HepG2 (cell line): ENCODE measurements around the gene TMEM143. TPM values are rescaled to one million over a fixed set of nuclear protein-coding genes. Genes with fewer than 3 reads are reported as not detected.

Experiments used
- AKAP8 ChIP-seq: sonication (generic); formaldehyde crosslinking; IDR thresholded peaks from 2 replicates; pipeline ENCODE4 v1.5.1; 2020; ENCODE audit warnings: mild to moderate bottlenecking, missing genetic modification reagents
- CAMTA2 ChIP-seq: sonication (generic); formaldehyde crosslinking; IDR thresholded peaks from 2 replicates; pipeline ENCODE4 v1.4.0; 2020; ENCODE audit warnings: mild to moderate bottlenecking, missing genetic modification reagents, borderline replicate concordance
- MAZ ChIP-seq, 2 experiments: sonication (generic) in 1 of 2; formaldehyde crosslinking in 1 of 2; IDR thresholded peaks; 2 replicates each; pipeline versions ENCODE4 v1.5.0 to v1.6.1; 2012 to 2020; ENCODE audit warnings: low read depth in 2 of 2, mild to moderate bottlenecking in 2 of 2, borderline replicate concordance in 1 of 2, improper control_type of control experiment in 1 of 2, low read length in 1 of 2, missing genetic modification reagents in 1 of 2, moderate library complexity in 1 of 2
- SOX13 ChIP-seq, 3 experiments: fragments of 450-650 bp in 1 of 3; sonication (generic) in 1 of 3; formaldehyde crosslinking in 1 of 3; IDR thresholded peaks in 2 of 3; conservative IDR thresholded peaks in 1 of 3; 2 replicates each; pipeline versions ENCODE4 v1.5.0 to v1.6.1; 2016 to 2020; ENCODE audit warnings: antibody characterized with exemption in 1 of 3, mild to moderate bottlenecking in 1 of 3, missing compliant biosample characterization in 1 of 3, missing genetic modification reagents in 1 of 3, moderate library complexity in 1 of 3
- SRY ChIP-seq: sonication (generic); formaldehyde crosslinking; IDR thresholded peaks from 2 replicates; pipeline ENCODE4 v1.8.0; 2022; ENCODE audit warnings: mild to moderate bottlenecking, missing genetic modification reagents
- SUZ12 ChIP-seq: fragments of 150-350 bp; IDR thresholded peaks from 2 replicates; pipeline ENCODE4 v1.6.1; 2014; ENCODE audit warnings: low read depth, low read length
- ZFP36L2 ChIP-seq: sonication (generic); formaldehyde crosslinking; IDR thresholded peaks from 2 replicates; pipeline ENCODE4 v1.4.0; 2020; ENCODE audit warnings: missing genetic modification reagents
- ZNF232 ChIP-seq: sonication (generic); formaldehyde crosslinking; IDR thresholded peaks from 2 replicates; pipeline ENCODE4 v1.4.0; 2020; ENCODE audit warnings: missing genetic modification reagents, borderline replicate concordance
- ZNF263 ChIP-seq: sonication (generic); formaldehyde crosslinking; IDR thresholded peaks from 2 replicates; pipeline ENCODE4 v1.4.0; 2020; ENCODE audit warnings: missing genetic modification reagents
- ZNF468 ChIP-seq: sonication (generic); formaldehyde crosslinking; IDR thresholded peaks from 2 replicates; pipeline ENCODE4 v1.8.0; 2022; ENCODE audit warnings: mild to moderate bottlenecking, moderate library complexity, missing genetic modification reagents
- ZNF558 ChIP-seq: sonication (generic); formaldehyde crosslinking; IDR thresholded peaks from 2 replicates; pipeline ENCODE4 v1.9.0; 2022; ENCODE audit warnings: mild to moderate bottlenecking, missing genetic modification reagents, borderline replicate concordance
- ZNF615 ChIP-seq: sonication (generic); formaldehyde crosslinking; IDR thresholded peaks from 2 replicates; pipeline ENCODE4 v1.5.0; 2020; ENCODE audit warnings: mild to moderate bottlenecking, missing genetic modification reagents, borderline replicate concordance
- ZNF737 ChIP-seq: sonication (generic); formaldehyde crosslinking; IDR thresholded peaks from 2 replicates; pipeline ENCODE4 v1.5.0; 2020; ENCODE audit warnings: missing genetic modification reagents, mild to moderate bottlenecking, borderline replicate concordance
- ZSCAN20 ChIP-seq: sonication (generic); formaldehyde crosslinking; IDR thresholded peaks from 2 replicates; pipeline ENCODE4 v1.4.0; 2020; ENCODE audit warnings: missing genetic modification reagents, mild to moderate bottlenecking, borderline replicate concordance
- polyA plus RNA-seq, 8 experiments: library from polyadenylated mRNA; depleted of rRNA in 3 of 8; stranded (reverse) in 7 of 8; unstranded in 1 of 8; fragments of >200 nt; fragmentation: Illumina TruSeq in 4 of 8; extraction: Trizol in 4 of 8; gene quantifications; 2 replicates each; pipeline versions ENCODE4 v1.2.1 to v1.2.3, GENCODE V29; 2011 to 2016; ENCODE audit warnings: low read depth in 4 of 8, missing spikeins in 1 of 8, mixed read lengths in 1 of 8; ENCODE audit not compliant: insufficient read depth in 1 of 8
- total RNA-seq, 5 experiments: library from RNA; depleted of rRNA; stranded (reverse); fragments of >200 nt; fragmentation: Illumina TruSeq; extraction: Trizol; gene quantifications; 2 replicates each; pipeline ENCODE4 v1.2.3, GENCODE V29; 2016; ENCODE audit warnings: low read depth in 1 of 5
- TF ChIP-seq, protein P1 (sequence below): sonication (generic); formaldehyde crosslinking; IDR thresholded peaks from 2 replicates; pipeline ENCODE4 v1.5.0; 2020; ENCODE audit warnings: mild to moderate bottlenecking, missing genetic modification reagents, borderline replicate concordance
- TF ChIP-seq, protein P2 (sequence below): fragments of 450-650 bp; IDR thresholded peaks from 2 replicates; pipeline ENCODE4 v1.6.1; 2017
- TF ChIP-seq, protein P3 (sequence below): IDR thresholded peaks from 2 replicates; pipeline ENCODE4 v1.6.1; 2016

Gene TMEM143
- total and polyA plus RNA-seq, 2 of the 13 experiments (the other 11 are each of a cell fraction or from before 2014, with no cell fraction given): 7.7 to 11.3 TPM

DNA sequence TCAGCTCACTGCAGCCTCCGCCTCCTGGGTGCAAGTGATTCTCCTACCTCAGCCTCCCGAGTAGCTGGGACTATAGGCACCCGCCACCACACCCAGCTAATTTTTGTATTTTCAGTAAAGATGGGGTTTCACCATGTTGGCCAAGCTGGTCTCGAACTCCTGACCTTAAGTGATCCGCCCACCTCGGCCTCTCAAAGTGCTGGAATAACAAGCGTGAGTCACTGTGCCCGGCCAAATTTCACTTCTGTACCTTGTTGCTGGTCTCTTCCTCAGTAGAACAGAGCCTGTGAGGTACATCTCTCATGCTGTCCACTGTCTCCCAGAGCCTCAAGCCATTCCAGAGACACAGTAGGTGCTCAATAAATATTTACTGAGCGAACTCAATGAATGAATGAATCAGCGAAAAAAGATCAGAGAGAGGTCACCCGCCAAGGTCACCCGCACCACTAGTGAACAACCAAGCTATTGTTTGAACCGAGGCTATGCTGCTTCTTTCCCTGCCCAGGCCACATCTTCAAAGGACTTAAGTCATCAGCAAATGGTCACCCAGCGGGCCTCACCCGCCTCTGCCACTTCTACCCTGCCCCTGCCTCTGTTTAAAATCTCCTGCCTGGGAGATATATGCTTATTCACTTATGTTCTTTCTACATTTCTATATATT, 9.3 kb downstream of the TMEM143 start (continued):
- TF ChIP-seq, protein P1, sequence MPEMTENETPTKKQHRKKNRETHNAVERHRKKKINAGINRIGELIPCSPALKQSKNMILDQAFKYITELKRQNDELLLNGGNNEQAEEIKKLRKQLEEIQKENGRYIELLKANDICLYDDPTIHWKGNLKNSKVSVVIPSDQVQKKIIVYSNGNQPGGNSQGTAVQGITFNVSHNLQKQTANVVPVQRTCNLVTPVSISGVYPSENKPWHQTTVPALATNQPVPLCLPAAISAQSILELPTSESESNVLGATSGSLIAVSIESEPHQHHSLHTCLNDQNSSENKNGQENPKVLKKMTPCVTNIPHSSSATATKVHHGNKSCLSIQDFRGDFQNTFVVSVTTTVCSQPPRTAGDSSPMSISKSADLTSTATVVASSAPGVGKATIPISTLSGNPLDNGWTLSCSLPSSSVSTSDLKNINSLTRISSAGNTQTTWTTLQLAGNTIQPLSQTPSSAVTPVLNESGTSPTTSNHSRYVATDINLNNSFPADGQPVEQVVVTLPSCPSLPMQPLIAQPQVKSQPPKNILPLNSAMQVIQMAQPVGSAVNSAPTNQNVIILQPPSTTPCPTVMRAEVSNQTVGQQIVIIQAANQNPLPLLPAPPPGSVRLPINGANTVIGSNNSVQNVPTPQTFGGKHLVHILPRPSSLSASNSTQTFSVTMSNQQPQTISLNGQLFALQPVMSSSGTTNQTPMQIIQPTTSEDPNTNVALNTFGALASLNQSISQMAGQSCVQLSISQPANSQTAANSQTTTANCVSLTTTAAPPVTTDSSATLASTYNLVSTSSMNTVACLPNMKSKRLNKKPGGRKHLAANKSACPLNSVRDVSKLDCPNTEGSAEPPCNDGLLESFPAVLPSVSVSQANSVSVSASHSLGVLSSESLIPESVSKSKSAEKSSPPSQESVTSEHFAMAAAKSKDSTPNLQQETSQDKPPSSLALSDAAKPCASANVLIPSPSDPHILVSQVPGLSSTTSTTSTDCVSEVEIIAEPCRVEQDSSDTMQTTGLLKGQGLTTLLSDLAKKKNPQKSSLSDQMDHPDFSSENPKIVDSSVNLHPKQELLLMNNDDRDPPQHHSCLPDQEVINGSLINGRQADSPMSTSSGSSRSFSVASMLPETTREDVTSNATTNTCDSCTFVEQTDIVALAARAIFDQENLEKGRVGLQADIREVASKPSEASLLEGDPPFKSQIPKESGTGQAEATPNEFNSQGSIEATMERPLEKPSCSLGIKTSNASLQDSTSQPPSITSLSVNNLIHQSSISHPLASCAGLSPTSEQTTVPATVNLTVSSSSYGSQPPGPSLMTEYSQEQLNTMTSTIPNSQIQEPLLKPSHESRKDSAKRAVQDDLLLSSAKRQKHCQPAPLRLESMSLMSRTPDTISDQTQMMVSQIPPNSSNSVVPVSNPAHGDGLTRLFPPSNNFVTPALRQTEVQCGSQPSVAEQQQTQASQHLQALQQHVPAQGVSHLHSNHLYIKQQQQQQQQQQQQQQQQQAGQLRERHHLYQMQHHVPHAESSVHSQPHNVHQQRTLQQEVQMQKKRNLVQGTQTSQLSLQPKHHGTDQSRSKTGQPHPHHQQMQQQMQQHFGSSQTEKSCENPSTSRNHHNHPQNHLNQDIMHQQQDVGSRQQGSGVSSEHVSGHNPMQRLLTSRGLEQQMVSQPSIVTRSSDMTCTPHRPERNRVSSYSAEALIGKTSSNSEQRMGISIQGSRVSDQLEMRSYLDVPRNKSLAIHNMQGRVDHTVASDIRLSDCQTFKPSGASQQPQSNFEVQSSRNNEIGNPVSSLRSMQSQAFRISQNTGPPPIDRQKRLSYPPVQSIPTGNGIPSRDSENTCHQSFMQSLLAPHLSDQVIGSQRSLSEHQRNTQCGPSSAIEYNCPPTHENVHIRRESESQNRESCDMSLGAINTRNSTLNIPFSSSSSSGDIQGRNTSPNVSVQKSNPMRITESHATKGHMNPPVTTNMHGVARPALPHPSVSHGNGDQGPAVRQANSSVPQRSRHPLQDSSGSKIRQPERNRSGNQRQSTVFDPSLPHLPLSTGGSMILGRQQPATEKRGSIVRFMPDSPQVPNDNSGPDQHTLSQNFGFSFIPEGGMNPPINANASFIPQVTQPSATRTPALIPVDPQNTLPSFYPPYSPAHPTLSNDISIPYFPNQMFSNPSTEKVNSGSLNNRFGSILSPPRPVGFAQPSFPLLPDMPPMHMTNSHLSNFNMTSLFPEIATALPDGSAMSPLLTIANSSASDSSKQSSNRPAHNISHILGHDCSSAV: no peak
- TF ChIP-seq ZNF263 (no peak), AKAP8 (CRISPR knock-in tag) (peak; percentile 25; the same call in 1 of the 2 replicates), ZNF558 (CRISPR knock-in tag) (no peak), MAZ (IDR thresholded peaks at IDR 0.05; ENCODE audit: borderline replicate concordance, low read depth, low read length) (no peak), MAZ (CRISPR knock-in tag; IDR thresholded peaks at IDR 0.05; ENCODE audit: low read depth) (no peak), ZFP36L2 (CRISPR knock-in tag) (no peak), CAMTA2 (no peak), SUZ12 (no peak), SOX13 (IDR thresholded peaks at IDR 0.05) (peak; percentile 93), SOX13 (CRISPR knock-in tag; conservative IDR thresholded peaks at IDR 0.05 in 1 of 2, IDR thresholded peaks at IDR 0.05 in 1 of 2) (peak in 1 of 2 experiments; percentile 96; a peak in 2 of 4 replicates), ZNF232 (no peak), ZSCAN20 (CRISPR knock-in tag) (no peak), ZNF615 (CRISPR knock-in tag) (no peak), ZNF468 (CRISPR knock-in tag) (no peak), SRY (no peak), ZNF737 (CRISPR knock-in tag) (no peak)
- TF ChIP-seq, protein P2, sequence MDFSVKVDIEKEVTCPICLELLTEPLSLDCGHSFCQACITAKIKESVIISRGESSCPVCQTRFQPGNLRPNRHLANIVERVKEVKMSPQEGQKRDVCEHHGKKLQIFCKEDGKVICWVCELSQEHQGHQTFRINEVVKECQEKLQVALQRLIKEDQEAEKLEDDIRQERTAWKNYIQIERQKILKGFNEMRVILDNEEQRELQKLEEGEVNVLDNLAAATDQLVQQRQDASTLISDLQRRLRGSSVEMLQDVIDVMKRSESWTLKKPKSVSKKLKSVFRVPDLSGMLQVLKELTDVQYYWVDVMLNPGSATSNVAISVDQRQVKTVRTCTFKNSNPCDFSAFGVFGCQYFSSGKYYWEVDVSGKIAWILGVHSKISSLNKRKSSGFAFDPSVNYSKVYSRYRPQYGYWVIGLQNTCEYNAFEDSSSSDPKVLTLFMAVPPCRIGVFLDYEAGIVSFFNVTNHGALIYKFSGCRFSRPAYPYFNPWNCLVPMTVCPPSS: no peak
- TF ChIP-seq, protein P3, sequence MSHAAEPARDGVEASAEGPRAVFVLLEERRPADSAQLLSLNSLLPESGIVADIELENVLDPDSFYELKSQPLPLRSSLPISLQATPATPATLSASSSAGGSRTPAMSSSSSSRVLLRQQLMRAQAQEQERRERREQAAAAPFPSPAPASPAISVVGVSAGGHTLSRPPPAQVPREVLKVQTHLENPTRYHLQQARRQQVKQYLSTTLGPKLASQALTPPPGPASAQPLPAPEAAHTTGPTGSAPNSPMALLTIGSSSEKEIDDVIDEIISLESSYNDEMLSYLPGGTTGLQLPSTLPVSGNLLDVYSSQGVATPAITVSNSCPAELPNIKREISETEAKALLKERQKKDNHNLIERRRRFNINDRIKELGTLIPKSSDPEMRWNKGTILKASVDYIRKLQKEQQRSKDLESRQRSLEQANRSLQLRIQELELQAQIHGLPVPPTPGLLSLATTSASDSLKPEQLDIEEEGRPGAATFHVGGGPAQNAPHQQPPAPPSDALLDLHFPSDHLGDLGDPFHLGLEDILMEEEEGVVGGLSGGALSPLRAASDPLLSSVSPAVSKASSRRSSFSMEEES: peak; percentile 65; the same call in 1 of the 2 replicates
